ENCODE results near the gene CCNY. TPM values are rescaled to one million over a fixed set of nuclear protein-coding genes. Genes with fewer than 3 reads are reported as not detected.

CCNY gene
- total RNA-seq, 1 experiment from 2014 or later = 53.3 TPM

DNA sequence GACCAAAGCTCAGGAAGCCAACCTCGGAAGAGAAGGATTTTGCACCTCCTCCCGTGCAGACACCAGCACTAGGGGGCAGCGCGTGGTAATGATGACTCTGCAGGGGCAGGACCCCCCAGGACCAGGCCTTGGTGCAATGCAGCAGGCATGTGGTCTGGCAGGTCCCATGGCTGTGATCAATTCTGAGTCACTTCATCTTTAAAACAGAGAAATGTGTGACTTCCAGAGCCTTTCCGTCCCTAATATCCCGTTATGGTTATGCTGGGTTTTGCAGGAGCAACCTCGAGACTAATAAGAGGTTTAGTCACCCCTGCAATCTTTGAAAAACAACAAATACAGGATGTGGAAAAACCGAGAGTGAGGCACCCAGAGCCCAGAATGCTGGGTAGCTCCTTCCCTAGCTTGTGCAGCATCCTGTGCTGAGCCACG lies 238.6 kb downstream of the CCNY start:
- Mint-ChIP-seq H3K27me3 (ENCODE audit: low read depth) (no peaks in the 10 kb centered on the region), H3K36me3 (peaks cover 3% of the 10 kb centered on the region), H3K4me3 (no peak overlapping the region), H3K9me3 (peaks cover 8% of the 10 kb centered on the region), H3K4me1 (peaks cover 14% of the 10 kb centered on the region), H3K27ac (no peak overlapping the region)
- ATAC-seq (peak; percentile 73), DNase-seq (ENCODE audit: low spot score) (peak; percentile 55)
- ChIA-PET POLR2A (no interaction called here), CTCF (interaction anchor here (0.6 to 2.7 kb wide), 21 partner anchors 9 to 1205 kb away, joined by 3 to 28 read pairs (median 5); no protein-coding TSS in a partner anchor)
- TF ChIP-seq ZNF423 (CRISPR knock-in tag; IDR thresholded peaks at IDR 0.05) (peak; percentile 84), ZBTB21 (CRISPR knock-in tag; IDR thresholded peaks at IDR 0.05; ENCODE audit: borderline replicate concordance) (no peak)
- TF ChIP-seq, protein P1, sequence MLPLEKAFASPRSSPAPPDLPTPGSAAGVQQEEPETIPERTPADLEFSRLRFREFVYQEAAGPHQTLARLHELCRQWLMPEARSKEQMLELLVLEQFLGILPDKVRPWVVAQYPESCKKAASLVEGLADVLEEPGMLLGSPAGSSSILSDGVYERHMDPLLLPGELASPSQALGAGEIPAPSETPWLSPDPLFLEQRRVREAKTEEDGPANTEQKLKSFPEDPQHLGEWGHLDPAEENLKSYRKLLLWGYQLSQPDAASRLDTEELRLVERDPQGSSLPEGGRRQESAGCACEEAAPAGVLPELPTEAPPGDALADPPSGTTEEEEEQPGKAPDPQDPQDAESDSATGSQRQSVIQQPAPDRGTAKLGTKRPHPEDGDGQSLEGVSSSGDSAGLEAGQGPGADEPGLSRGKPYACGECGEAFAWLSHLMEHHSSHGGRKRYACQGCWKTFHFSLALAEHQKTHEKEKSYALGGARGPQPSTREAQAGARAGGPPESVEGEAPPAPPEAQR (CRISPR knock-in tag; IDR thresholded peaks at IDR 0.05) = no peak

DNA sequence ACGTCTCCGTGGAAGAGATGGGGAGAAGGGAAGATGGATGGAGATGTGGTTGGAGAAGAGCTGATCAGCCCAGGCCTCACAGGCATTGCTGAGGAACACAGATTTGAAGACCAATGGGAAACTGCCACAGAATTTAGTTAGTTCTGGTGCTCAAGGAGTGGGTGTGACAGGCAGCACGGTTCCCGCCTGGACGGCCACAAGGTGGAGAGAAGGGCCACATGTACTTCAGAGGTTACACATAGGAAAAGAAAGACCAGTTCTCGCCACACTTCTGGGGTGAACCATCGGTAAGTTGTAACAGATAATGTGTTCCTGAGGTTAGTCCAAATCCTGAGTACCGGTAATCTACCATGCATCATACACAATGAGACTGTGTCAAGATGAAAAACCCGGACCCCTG lies 239.3 kb downstream of the CCNY start:
- Mint-ChIP-seq H3K36me3 (peaks cover 3% of the 10 kb centered on the region), H3K4me3 (no peak overlapping the region), H3K4me1 (peaks cover 14% of the 10 kb centered on the region), H3K27ac (no peak overlapping the region), H3K9me3 (peaks cover 8% of the 10 kb centered on the region), H3K27me3 (ENCODE audit: low read depth) (no peaks in the 10 kb centered on the region)
- no peak for TF ChIP-seq NFATC4 (CRISPR knock-in tag; IDR thresholded peaks at IDR 0.05)
- TF ChIP-seq NR2C2 (CRISPR knock-in tag; IDR thresholded peaks at IDR 0.05) = no peak
- TF ChIP-seq CBFB (CRISPR knock-in tag; IDR thresholded peaks at IDR 0.05; ENCODE audit: low read depth) = no peak
- POLR2A ChIA-PET = no interaction called here
- CTCF ChIA-PET = interaction anchor here (1.6 to 2.7 kb wide), 4 partner anchors 12 to 70 kb away, joined by 7 to 28 read pairs (median 14); no protein-coding TSS in a partner anchor
- ATAC-seq = no peak
- no peak for DNase-seq (ENCODE audit: low spot score)

DNA sequence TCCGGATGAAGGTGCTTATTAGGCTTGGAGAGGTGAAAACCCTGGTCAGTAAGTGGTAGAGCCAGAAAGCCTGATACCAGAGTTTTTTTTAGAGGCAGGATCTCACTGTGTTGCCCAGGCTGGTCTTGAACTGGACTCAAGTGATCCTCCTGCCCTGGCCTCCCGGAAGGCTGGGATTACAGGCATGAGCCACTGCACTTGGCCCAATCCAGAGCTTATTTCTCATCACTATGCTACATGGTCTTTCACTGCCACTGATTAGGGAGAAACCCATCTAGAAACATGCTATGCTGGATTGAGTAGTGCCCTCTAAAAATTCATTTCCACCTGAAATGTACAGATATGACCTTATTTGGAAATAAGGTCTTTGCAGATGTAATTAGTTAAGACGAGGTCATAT lies 240.4 kb downstream of the CCNY start:
- Mint-ChIP-seq H3K27ac (no peak overlapping the region), H3K27me3 (ENCODE audit: low read depth) (peaks cover 4% of the 10 kb centered on the region; the same call in 1 of the 2 replicates), H3K4me3 (no peak overlapping the region), H3K9me3 (peaks cover 8% of the 10 kb centered on the region), H3K4me1 (peaks cover 14% of the 10 kb centered on the region), H3K36me3 (peaks cover 3% of the 10 kb centered on the region)
- DNase-seq (ENCODE audit: low spot score) (no peak), ATAC-seq (no peak)
- CTCF ChIA-PET = no interaction called here
- TF ChIP-seq GABPB1 (CRISPR knock-in tag; IDR thresholded peaks at IDR 0.05) (no peak), ETV6 (CRISPR knock-in tag; IDR thresholded peaks at IDR 0.05) (no peak), ZNF121 (CRISPR knock-in tag; IDR thresholded peaks at IDR 0.05) (peak; percentile 42; the same call in 1 of the 2 replicates), NR1H2 (CRISPR knock-in tag; IDR thresholded peaks at IDR 0.05) (no peak)
- TF ChIP-seq, protein P2, sequence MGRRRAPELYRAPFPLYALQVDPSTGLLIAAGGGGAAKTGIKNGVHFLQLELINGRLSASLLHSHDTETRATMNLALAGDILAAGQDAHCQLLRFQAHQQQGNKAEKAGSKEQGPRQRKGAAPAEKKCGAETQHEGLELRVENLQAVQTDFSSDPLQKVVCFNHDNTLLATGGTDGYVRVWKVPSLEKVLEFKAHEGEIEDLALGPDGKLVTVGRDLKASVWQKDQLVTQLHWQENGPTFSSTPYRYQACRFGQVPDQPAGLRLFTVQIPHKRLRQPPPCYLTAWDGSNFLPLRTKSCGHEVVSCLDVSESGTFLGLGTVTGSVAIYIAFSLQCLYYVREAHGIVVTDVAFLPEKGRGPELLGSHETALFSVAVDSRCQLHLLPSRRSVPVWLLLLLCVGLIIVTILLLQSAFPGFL (CRISPR knock-in tag; IDR thresholded peaks at IDR 0.05; ENCODE audit: borderline replicate concordance) = no peak
- TF ChIP-seq, protein P3, sequence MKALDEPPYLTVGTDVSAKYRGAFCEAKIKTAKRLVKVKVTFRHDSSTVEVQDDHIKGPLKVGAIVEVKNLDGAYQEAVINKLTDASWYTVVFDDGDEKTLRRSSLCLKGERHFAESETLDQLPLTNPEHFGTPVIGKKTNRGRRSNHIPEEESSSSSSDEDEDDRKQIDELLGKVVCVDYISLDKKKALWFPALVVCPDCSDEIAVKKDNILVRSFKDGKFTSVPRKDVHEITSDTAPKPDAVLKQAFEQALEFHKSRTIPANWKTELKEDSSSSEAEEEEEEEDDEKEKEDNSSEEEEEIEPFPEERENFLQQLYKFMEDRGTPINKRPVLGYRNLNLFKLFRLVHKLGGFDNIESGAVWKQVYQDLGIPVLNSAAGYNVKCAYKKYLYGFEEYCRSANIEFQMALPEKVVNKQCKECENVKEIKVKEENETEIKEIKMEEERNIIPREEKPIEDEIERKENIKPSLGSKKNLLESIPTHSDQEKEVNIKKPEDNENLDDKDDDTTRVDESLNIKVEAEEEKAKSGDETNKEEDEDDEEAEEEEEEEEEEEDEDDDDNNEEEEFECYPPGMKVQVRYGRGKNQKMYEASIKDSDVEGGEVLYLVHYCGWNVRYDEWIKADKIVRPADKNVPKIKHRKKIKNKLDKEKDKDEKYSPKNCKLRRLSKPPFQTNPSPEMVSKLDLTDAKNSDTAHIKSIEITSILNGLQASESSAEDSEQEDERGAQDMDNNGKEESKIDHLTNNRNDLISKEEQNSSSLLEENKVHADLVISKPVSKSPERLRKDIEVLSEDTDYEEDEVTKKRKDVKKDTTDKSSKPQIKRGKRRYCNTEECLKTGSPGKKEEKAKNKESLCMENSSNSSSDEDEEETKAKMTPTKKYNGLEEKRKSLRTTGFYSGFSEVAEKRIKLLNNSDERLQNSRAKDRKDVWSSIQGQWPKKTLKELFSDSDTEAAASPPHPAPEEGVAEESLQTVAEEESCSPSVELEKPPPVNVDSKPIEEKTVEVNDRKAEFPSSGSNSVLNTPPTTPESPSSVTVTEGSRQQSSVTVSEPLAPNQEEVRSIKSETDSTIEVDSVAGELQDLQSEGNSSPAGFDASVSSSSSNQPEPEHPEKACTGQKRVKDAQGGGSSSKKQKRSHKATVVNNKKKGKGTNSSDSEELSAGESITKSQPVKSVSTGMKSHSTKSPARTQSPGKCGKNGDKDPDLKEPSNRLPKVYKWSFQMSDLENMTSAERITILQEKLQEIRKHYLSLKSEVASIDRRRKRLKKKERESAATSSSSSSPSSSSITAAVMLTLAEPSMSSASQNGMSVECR (CRISPR knock-in tag; IDR thresholded peaks at IDR 0.05; ENCODE audit: borderline replicate concordance) = no peak
- POLR2A ChIA-PET = no interaction called here

Data from WTC11 (cell line).